ENCODE measurements around the gene CFB. TPM values are rescaled to one million over a fixed set of nuclear protein-coding genes. Genes with fewer than 3 reads are reported as not detected.
A peak's percentile ranks its signal among the peaks of the same experiment; 100 is the strongest.
"Not testable (repeated sequence)": the region's sequence is repeated elsewhere in the genome, so short reads cannot be mapped to it uniquely, and the experiment has no call there.

The CFB gene
- total RNA-seq, 1 donor from 2014 or later: 1,916 TPM

GRCh38 chr6:31911826-31912585 lies 33.9 kb upstream of the CFB start:
- ATAC-seq (no peak), DNase-seq (ENCODE audit: low spot score) (no peak)

- DNase-seq (ENCODE audit: low spot score): no peak
- ATAC-seq: no peak
These were observed 30.5 kb upstream of the CFB start for GRCh38 chr6:31915351-31915750.

- DNase-seq (ENCODE audit: low spot score): no peak
- no peak for ATAC-seq
These were observed 30.1 kb upstream of the CFB start for GRCh38 chr6:31915756-31916155.

GRCh38 chr6:31918069-31918720 lies 27.7 kb upstream of the CFB start:
- ATAC-seq (no peak), DNase-seq (ENCODE audit: low spot score) (no peak)

- no peak for DNase-seq (ENCODE audit: low spot score)
- ATAC-seq: no peak
These were observed 26.1 kb upstream of the CFB start for GRCh38 chr6:31919624-31920303.

GRCh38 chr6:31920811-31921210 lies 25.1 kb upstream of the CFB start:
- no peak for ATAC-seq
- DNase-seq (ENCODE audit: low spot score): no peak

GRCh38 chr6:31922942-31923341 lies 23.0 kb upstream of the CFB start:
- ATAC-seq: peak; percentile 51

GRCh38 chr6:31927242-31927862 lies 18.5 kb upstream of the CFB start, which contains the start of gene C2:
Gene C2, plus strand, starts transcription at chr6:31927717. Its CDS starts 36 bp downstream, at chr6:31927753.
- peak; percentile 92 for DNase-seq (ENCODE audit: low spot score)
- ATAC-seq: peak; percentile 83

More at GRCh38 chr6:31922942-31923341, 23.0 kb upstream of the CFB start:
- no peak for DNase-seq (ENCODE audit: low spot score)

GRCh38 chr6:31927863-31928671 lies 17.8 kb upstream of the CFB start:
- no peak for DNase-seq (ENCODE audit: low spot score)
- ATAC-seq: peak; percentile 28

GRCh38 chr6:31928672-31928939 lies 17.3 kb upstream of the CFB start:
- DNase-seq (ENCODE audit: low spot score): no peak

GRCh38 chr6:31930962-31931361 lies 14.9 kb upstream of the CFB start:
- ATAC-seq (no peak), DNase-seq (ENCODE audit: low spot score) (no peak)

More at GRCh38 chr6:31928672-31928939, 17.3 kb upstream of the CFB start:
- ATAC-seq: peak; percentile 16

- DNase-seq (ENCODE audit: low spot score); ATAC-seq: not testable (repeated sequence)
These were observed 13.8 kb upstream of the CFB start for GRCh38 chr6:31932137-31932536.

- no peak for ATAC-seq
These were observed 12.4 kb upstream of the CFB start for GRCh38 chr6:31933537-31933936.

GRCh38 chr6:31935021-31935420 lies 10.9 kb upstream of the CFB start:
- ATAC-seq: no peak
- DNase-seq (ENCODE audit: low spot score): no peak

More at GRCh38 chr6:31933537-31933936, 12.4 kb upstream of the CFB start:
- no peak for DNase-seq (ENCODE audit: low spot score)

- ATAC-seq (peak; percentile 70), DNase-seq (ENCODE audit: low spot score) (no peak)
These were observed 10.1 kb upstream of the CFB start for GRCh38 chr6:31935823-31936222.

- no peak for ATAC-seq
- DNase-seq (ENCODE audit: low spot score): no peak
These were observed 5.6 kb upstream of the CFB start for GRCh38 chr6:31940256-31940664.

GRCh38 chr6:31943742-31944141 lies 2.2 kb upstream of the CFB start:
- no peak for DNase-seq (ENCODE audit: low spot score)
- no peak for ATAC-seq

- DNase-seq (ENCODE audit: low spot score) (no peak), ATAC-seq (no peak)
These were observed 765 bp upstream of the CFB start for GRCh38 chr6:31945154-31945506.

- ATAC-seq: peak; percentile 5
- DNase-seq (ENCODE audit: low spot score): no peak
These were observed 533 bp downstream of the CFB start for GRCh38 chr6:31946370-31946885.

GRCh38 chr6:31947070-31947675 lies 1.3 kb downstream of the CFB start:
- DNase-seq (ENCODE audit: low spot score): no peak
- peak; percentile 0 for ATAC-seq

Data from left lobe of liver (tissue), 2 donors.